Measurements from ENCODE around the gene ATL1.
"Not testable (repeated sequence)": the region's sequence is repeated elsewhere in the genome, so short reads cannot be mapped to it uniquely, and the experiment has no call there.

DNA sequence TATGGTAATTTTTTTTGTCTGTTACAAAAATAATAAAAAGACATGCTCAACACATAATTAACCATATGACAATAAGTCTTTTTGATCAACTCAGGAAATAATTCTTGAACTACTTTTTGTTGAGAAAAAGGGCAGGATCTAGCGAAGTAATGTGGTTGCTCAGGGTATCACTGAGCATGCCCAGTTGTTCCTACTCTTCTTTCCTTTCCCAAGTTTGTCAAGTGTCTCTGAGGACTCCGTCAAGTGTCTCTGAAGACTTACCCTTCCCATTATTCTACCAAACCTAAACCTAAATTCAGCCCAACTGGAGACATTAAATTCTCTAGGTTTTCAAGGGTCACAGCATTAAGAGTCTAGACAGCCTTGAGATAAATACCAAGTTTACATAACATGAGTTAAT lies 104.6 kb downstream of the ATL1 start:
- TF ChIP-seq, protein P1, sequence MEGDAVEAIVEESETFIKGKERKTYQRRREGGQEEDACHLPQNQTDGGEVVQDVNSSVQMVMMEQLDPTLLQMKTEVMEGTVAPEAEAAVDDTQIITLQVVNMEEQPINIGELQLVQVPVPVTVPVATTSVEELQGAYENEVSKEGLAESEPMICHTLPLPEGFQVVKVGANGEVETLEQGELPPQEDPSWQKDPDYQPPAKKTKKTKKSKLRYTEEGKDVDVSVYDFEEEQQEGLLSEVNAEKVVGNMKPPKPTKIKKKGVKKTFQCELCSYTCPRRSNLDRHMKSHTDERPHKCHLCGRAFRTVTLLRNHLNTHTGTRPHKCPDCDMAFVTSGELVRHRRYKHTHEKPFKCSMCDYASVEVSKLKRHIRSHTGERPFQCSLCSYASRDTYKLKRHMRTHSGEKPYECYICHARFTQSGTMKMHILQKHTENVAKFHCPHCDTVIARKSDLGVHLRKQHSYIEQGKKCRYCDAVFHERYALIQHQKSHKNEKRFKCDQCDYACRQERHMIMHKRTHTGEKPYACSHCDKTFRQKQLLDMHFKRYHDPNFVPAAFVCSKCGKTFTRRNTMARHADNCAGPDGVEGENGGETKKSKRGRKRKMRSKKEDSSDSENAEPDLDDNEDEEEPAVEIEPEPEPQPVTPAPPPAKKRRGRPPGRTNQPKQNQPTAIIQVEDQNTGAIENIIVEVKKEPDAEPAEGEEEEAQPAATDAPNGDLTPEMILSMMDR (IDR thresholded peaks at IDR 0.05), result not testable (repeated sequence)
- not testable (repeated sequence) for TF ChIP-seq POLR2AphosphoS5, POLR2A, EP300 (IDR thresholded peaks at IDR 0.05)

All from gastroesophageal sphincter (tissue), 3 donors.